ENCODE measurements around the gene RCC2. TPM values are rescaled to one million over a fixed set of nuclear protein-coding genes. Genes with fewer than 3 reads are reported as not detected.

RCC2 gene
- total and polyA plus RNA-seq, 5 donors from 2014 or later = 13.1 to 36.0 (median 16.4) TPM

DNA sequence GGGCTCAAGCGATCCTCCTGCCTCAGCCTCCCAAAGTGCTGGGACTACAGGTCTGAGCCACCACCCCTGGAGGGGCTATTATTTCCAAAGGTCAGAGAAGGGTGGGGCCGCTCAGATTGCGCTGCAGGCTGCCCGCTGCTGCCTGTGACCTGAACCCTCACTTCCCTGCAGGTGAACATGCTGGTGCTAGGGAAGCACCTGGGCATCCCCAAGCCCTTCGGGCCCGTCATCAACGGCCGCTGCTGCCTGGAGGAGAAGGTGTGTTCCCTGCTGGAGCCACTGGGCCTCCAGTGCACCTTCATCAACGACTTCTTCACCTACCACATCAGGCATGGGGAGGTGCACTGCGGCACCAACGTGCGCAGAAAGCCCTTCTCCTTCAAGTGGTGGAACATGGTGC is 76.1 kb downstream of the RCC2 start:
- H3K27me3 Mint-ChIP-seq = peaks cover 11% of the 10 kb centered on the region
- H3K4me1 Mint-ChIP-seq = no peaks in the 10 kb centered on the region
- H3K27me3 ChIP-seq (ENCODE audit: control insufficient read depth, insufficient read depth, low read length) = no peaks in the 10 kb centered on the region
- peaks cover 0 to 2% (median 0%) of the 10 kb centered on the region in 7 donors for H3K9me3 Mint-ChIP-seq
- no peaks in the 10 kb centered on the region for H3K9me3 ChIP-seq (ENCODE audit: control insufficient read depth in 2 of 2, low read length in 2 of 2)
- no peaks in the 10 kb centered on the region for H3K36me3 ChIP-seq (ENCODE audit: control insufficient read depth, insufficient read depth, low read length)
- H3K27ac ChIP-seq (ENCODE audit: insufficient read depth, low read length, poor library complexity, severe bottlenecking) = no peak overlapping the region
- H3K27ac Mint-ChIP-seq = no peak overlapping the region
- ATAC-seq (ENCODE audit: low read depth in 2 of 2) = no peak
- no peak overlapping the region for H3K4me3 ChIP-seq (ENCODE audit: low read depth, low read length)
- no peak overlapping the region for H3K4me3 Mint-ChIP-seq
- DNase-seq = no peak
- H3K36me3 Mint-ChIP-seq = no peaks in the 10 kb centered on the region
- H3K4me1 ChIP-seq (ENCODE audit: control insufficient read depth, insufficient read depth, low read length, poor library complexity, severe bottlenecking) = no peaks in the 10 kb centered on the region

GRCh38 chr1:17361687-17362086 is 77.8 kb downstream of the RCC2 start:
- H3K27me3 ChIP-seq (ENCODE audit: control insufficient read depth, insufficient read depth, low read length) = no peaks in the 10 kb centered on the region
- Mint-ChIP-seq H3K36me3 (no peaks in the 10 kb centered on the region), H3K27ac (no peak overlapping the region), H3K9me3 (peaks cover 0 to 2% (median 0%) of the 10 kb centered on the region in 7 donors), H3K4me3 (no peak overlapping the region), H3K27me3 (peaks cover 6% of the 10 kb centered on the region), H3K4me1 (peaks cover 0 to 2% (median under 1%) of the 10 kb centered on the region in 4 donors)
- ATAC-seq (ENCODE audit: low read depth in 2 of 2) (no peak), DNase-seq (no peak)
- no peak overlapping the region for H3K27ac ChIP-seq (ENCODE audit: insufficient read depth, low read length, poor library complexity, severe bottlenecking)
- H3K4me3 ChIP-seq (ENCODE audit: low read depth, low read length) = no peak overlapping the region
- no peaks in the 10 kb centered on the region for H3K4me1 ChIP-seq (ENCODE audit: control insufficient read depth, insufficient read depth, low read length, poor library complexity, severe bottlenecking)
- H3K36me3 ChIP-seq (ENCODE audit: control insufficient read depth, insufficient read depth, low read length) = no peaks in the 10 kb centered on the region
- no peaks in the 10 kb centered on the region for H3K9me3 ChIP-seq (ENCODE audit: control insufficient read depth in 2 of 2, low read length in 2 of 2)

- Mint-ChIP-seq H3K27ac (no peak overlapping the region), H3K4me3 (no peak overlapping the region), H3K36me3 (no peaks in the 10 kb centered on the region), H3K9me3 (peaks cover 0 to 2% (median 0%) of the 10 kb centered on the region in 7 donors), H3K4me1 (peaks cover 0 to 11% (median 3%) of the 10 kb centered on the region in 4 donors), H3K27me3 (peaks cover under 1% of the 10 kb centered on the region)
- Histone ChIP-seq H3K27ac (ENCODE audit: insufficient read depth, low read length, poor library complexity, severe bottlenecking) (no peak overlapping the region), H3K9me3 (ENCODE audit: control insufficient read depth in 2 of 2, low read length in 2 of 2) (no peaks in the 10 kb centered on the region), H3K4me1 (ENCODE audit: control insufficient read depth, insufficient read depth, low read length, poor library complexity, severe bottlenecking) (no peaks in the 10 kb centered on the region), H3K36me3 (ENCODE audit: control insufficient read depth, insufficient read depth, low read length) (no peaks in the 10 kb centered on the region), H3K27me3 (ENCODE audit: control insufficient read depth, insufficient read depth, low read length) (no peaks in the 10 kb centered on the region), H3K4me3 (ENCODE audit: low read depth, low read length) (no peak overlapping the region)
- DNase-seq = no peak
- no peak for ATAC-seq (ENCODE audit: low read depth in 2 of 2)
These were observed 79.1 kb downstream of the RCC2 start for GRCh38 chr1:17360272-17360956.

GRCh38 chr1:17359808-17360207 is 79.7 kb downstream of the RCC2 start:
- peaks cover 0 to 2% (median 0%) of the 10 kb centered on the region in 7 donors for H3K9me3 Mint-ChIP-seq
- no peak overlapping the region for H3K27ac Mint-ChIP-seq
- DNase-seq (no peak), ATAC-seq (ENCODE audit: low read depth in 2 of 2) (no peak)
- H3K27me3 Mint-ChIP-seq = no peaks in the 10 kb centered on the region
- Histone ChIP-seq H3K9me3 (ENCODE audit: control insufficient read depth in 2 of 2, low read length in 2 of 2) (no peaks in the 10 kb centered on the region), H3K27ac (ENCODE audit: insufficient read depth, low read length, poor library complexity, severe bottlenecking) (no peak overlapping the region), H3K36me3 (ENCODE audit: control insufficient read depth, insufficient read depth, low read length) (no peaks in the 10 kb centered on the region), H3K4me1 (ENCODE audit: control insufficient read depth, insufficient read depth, low read length, poor library complexity, severe bottlenecking) (no peaks in the 10 kb centered on the region), H3K4me3 (ENCODE audit: low read depth, low read length) (no peak overlapping the region), H3K27me3 (ENCODE audit: control insufficient read depth, insufficient read depth, low read length) (no peaks in the 10 kb centered on the region)
- no peaks in the 10 kb centered on the region for H3K36me3 Mint-ChIP-seq
- peaks cover 0 to 11% (median 3%) of the 10 kb centered on the region in 4 donors for H3K4me1 Mint-ChIP-seq
- no peak overlapping the region for H3K4me3 Mint-ChIP-seq

DNA sequence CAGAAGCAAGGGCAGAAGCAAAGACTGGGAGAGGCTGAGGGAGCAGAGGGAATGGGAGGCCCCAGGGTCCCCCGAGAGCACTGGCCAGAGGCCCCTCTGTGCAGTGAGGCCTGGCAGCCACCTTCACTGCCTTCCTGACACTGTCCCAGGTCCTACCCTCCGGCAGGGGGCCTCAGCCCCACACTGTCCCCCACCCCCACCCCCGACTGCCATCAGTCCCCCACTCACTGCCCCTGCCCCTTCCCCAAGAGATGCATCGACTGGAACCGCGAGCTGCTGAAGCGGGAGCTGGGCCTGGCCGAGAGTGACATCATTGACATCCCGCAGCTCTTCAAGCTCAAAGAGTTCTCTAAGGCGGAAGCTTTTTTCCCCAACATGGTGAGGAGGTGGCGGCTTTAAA is 80.4 kb downstream of the RCC2 start:
- Mint-ChIP-seq H3K4me3 (no peak overlapping the region), H3K27ac (no peak overlapping the region), H3K36me3 (no peaks in the 10 kb centered on the region), H3K9me3 (peaks cover 0 to 2% (median 0%) of the 10 kb centered on the region in 7 donors), H3K4me1 (peaks cover 0 to 11% (median 6%) of the 10 kb centered on the region in 4 donors), H3K27me3 (no peaks in the 10 kb centered on the region)
- no peak overlapping the region for H3K4me3 ChIP-seq (ENCODE audit: low read depth, low read length)
- no peaks in the 10 kb centered on the region for H3K4me1 ChIP-seq (ENCODE audit: control insufficient read depth, insufficient read depth, low read length, poor library complexity, severe bottlenecking)
- H3K27ac ChIP-seq (ENCODE audit: insufficient read depth, low read length, poor library complexity, severe bottlenecking) = no peak overlapping the region
- DNase-seq (no peak), ATAC-seq (ENCODE audit: low read depth in 2 of 2) (no peak)
- H3K27me3 ChIP-seq (ENCODE audit: control insufficient read depth, insufficient read depth, low read length) = no peaks in the 10 kb centered on the region
- H3K9me3 ChIP-seq (ENCODE audit: control insufficient read depth in 2 of 2, low read length in 2 of 2) = no peaks in the 10 kb centered on the region
- H3K36me3 ChIP-seq (ENCODE audit: control insufficient read depth, insufficient read depth, low read length) = no peaks in the 10 kb centered on the region

DNA sequence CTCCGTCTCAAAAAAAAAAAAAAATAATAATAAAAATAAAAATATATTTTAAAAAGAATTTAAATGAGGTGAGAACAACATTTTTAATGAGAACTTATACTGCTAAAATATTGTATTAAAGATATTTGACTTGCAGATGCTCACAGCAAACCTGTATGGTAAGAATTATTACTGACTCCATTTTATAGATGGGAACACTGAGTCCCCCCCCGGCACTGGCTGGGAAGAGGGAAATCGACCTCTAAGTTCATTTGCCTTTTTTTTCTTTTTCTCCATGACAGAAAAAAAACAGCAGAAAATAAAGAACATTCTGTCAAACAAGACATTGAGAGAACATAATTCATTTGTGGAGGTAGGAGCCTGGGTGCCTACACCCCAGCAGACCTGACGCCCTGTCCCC is 80.9 kb downstream of the RCC2 start:
- Mint-ChIP-seq H3K27ac (no peak overlapping the region), H3K4me1 (peaks cover 0 to 11% (median 6%) of the 10 kb centered on the region in 4 donors), H3K4me3 (no peak overlapping the region), H3K9me3 (peaks cover 0 to 2% (median 0%) of the 10 kb centered on the region in 7 donors), H3K27me3 (no peaks in the 10 kb centered on the region), H3K36me3 (no peaks in the 10 kb centered on the region)
- no peaks in the 10 kb centered on the region for H3K36me3 ChIP-seq (ENCODE audit: control insufficient read depth, insufficient read depth, low read length)
- no peak overlapping the region for H3K4me3 ChIP-seq (ENCODE audit: low read depth, low read length)
- H3K9me3 ChIP-seq (ENCODE audit: control insufficient read depth in 2 of 2, low read length in 2 of 2) = no peaks in the 10 kb centered on the region
- H3K27ac ChIP-seq (ENCODE audit: insufficient read depth, low read length, poor library complexity, severe bottlenecking) = no peak overlapping the region
- no peaks in the 10 kb centered on the region for H3K27me3 ChIP-seq (ENCODE audit: control insufficient read depth, insufficient read depth, low read length)
- no peaks in the 10 kb centered on the region for H3K4me1 ChIP-seq (ENCODE audit: control insufficient read depth, insufficient read depth, low read length, poor library complexity, severe bottlenecking)
- no peak for ATAC-seq (ENCODE audit: low read depth in 2 of 2)
- DNase-seq = no peak

Other genes with a start within 250 kb of the RCC2 start
- not detected for gene PADI1, start 234.5 kb downstream of the RCC2 start, total RNA-seq
- gene PADI1, start 234.5 kb downstream of the RCC2 start, polyA plus RNA-seq = not detected
- not detected for gene PADI3, start 190.6 kb downstream of the RCC2 start, total RNA-seq
- gene PADI3, start 190.6 kb downstream of the RCC2 start, polyA plus RNA-seq = not detected
- 1.5 TPM for gene PADI4, start 131.5 kb downstream of the RCC2 start, total RNA-seq
- 1 to 10 TPM in 3 of 4 donors, under 1 TPM in 1; 0.81 to 1.6 (median 1.4) TPM for gene PADI4, start 131.5 kb downstream of the RCC2 start, polyA plus RNA-seq
- not detected for gene PADI6, start 67.5 kb downstream of the RCC2 start, total RNA-seq
- gene PADI6, start 67.5 kb downstream of the RCC2 start, polyA plus RNA-seq = under 1 TPM in 1 of 4 donors, not detected in 3; 0.14 TPM
- gene ARHGEF10L, start 100.0 kb upstream of the RCC2 start, total RNA-seq = not detected
- not detected for gene ARHGEF10L, start 100.0 kb upstream of the RCC2 start, polyA plus RNA-seq

All from CD4-positive, CD25-positive, alpha-beta regulatory T cell (primary cell).